ENCODE data around the gene LRRC4.

GRCh38 chr7:128052404-128052803, 21.2 kb upstream of the LRRC4 start:
- TF ChIP-seq CTCF (IDR thresholded peaks at IDR 0.05): no peak
- no peak for TF ChIP-seq POLR2AphosphoS5 (IDR thresholded peaks at IDR 0.05)

Measured in sigmoid colon (tissue), 4 donors.